Astrocyte of the spinal cord (primary cell): ENCODE data around the gene RBFOX2.

Experiments used
- DNase-seq: peaks from one replicate; pipeline ENCODE4 v3.0.0; 2011; ENCODE audit warnings: low read depth, low spot score
- H3K4me3 ChIP-seq: 2 replicates; pipeline ENCODE4 v1.5.1; 2011; ENCODE audit warnings: low read depth, mild to moderate bottlenecking, low read length, moderate library complexity
- in situ Hi-C: cut with HindIII; loops from 2 replicates; pipeline ENCODE4 v1.10.0; 2017; ENCODE audit warnings: low sequenced_read_pairs
- TF ChIP-seq, protein P1 (sequence below): IDR thresholded peaks from 2 replicates; pipeline ENCODE4 v1.5.1; 2012; ENCODE audit warnings: low read depth, mild to moderate bottlenecking, low read length, inconsistent platforms

RBFOX2 gene

DNA sequence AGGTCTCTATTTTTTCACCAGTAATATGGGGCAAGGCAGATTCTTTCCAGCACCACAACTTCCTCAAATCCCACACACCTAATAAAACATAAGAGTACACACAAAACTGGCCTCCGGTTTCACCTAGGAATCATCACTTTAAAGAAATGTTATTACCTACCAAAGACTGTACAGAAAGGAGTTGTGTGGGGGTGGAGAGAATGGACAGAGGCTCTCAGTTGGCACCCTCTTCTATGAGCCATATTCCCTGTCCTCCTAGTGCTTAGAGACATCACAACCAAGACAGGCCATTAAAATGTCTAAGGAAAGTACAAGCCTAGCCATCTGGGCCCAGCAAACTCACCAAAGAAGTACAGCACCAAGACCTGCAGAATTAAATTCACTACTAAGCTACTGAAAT lies 56.1 kb downstream of the RBFOX2 start:
- H3K4me3 ChIP-seq = no peak overlapping the region
- TF ChIP-seq, protein P1, sequence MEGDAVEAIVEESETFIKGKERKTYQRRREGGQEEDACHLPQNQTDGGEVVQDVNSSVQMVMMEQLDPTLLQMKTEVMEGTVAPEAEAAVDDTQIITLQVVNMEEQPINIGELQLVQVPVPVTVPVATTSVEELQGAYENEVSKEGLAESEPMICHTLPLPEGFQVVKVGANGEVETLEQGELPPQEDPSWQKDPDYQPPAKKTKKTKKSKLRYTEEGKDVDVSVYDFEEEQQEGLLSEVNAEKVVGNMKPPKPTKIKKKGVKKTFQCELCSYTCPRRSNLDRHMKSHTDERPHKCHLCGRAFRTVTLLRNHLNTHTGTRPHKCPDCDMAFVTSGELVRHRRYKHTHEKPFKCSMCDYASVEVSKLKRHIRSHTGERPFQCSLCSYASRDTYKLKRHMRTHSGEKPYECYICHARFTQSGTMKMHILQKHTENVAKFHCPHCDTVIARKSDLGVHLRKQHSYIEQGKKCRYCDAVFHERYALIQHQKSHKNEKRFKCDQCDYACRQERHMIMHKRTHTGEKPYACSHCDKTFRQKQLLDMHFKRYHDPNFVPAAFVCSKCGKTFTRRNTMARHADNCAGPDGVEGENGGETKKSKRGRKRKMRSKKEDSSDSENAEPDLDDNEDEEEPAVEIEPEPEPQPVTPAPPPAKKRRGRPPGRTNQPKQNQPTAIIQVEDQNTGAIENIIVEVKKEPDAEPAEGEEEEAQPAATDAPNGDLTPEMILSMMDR = no peak
- DNase-seq = no peak
- in situ Hi-C loops = no loop called here

GRCh38 chr22:35971456-35972119 lies 57.0 kb downstream of the RBFOX2 start:
- TF ChIP-seq, protein P1 = no peak
- peak; percentile 92 for DNase-seq
- in situ Hi-C loops = no loop called here
- no peak overlapping the region for H3K4me3 ChIP-seq

- TF ChIP-seq, protein P1 = no peak
- DNase-seq = no peak
Observed at GRCh38 chr22:35970616-35971455, 57.8 kb downstream of the RBFOX2 start.

DNA sequence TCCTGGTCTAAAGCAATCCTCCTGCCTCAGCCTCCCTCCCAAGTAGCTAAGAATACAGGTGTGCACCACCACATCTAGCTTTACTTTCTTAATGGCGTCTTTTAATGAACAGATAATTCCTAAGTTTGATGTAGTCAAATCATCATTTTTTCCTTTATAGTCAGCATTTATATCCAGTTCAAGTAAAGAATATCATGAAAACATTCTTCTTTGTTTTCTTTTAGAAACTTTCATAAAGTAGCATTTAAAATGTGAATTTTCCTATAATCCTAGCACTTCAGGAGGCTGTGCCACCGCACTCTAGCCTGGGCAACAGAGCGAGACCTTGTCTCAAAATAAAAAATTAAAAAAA lies 61.6 kb downstream of the RBFOX2 start:
- in situ Hi-C loops = no loop called here
- TF ChIP-seq, protein P1 = no peak
- no peak for DNase-seq
- H3K4me3 ChIP-seq = no peak overlapping the region

More at GRCh38 chr22:35970616-35971455, 57.8 kb downstream of the RBFOX2 start:
- H3K4me3 ChIP-seq = no peak overlapping the region
- in situ Hi-C loops = no loop called here

DNA sequence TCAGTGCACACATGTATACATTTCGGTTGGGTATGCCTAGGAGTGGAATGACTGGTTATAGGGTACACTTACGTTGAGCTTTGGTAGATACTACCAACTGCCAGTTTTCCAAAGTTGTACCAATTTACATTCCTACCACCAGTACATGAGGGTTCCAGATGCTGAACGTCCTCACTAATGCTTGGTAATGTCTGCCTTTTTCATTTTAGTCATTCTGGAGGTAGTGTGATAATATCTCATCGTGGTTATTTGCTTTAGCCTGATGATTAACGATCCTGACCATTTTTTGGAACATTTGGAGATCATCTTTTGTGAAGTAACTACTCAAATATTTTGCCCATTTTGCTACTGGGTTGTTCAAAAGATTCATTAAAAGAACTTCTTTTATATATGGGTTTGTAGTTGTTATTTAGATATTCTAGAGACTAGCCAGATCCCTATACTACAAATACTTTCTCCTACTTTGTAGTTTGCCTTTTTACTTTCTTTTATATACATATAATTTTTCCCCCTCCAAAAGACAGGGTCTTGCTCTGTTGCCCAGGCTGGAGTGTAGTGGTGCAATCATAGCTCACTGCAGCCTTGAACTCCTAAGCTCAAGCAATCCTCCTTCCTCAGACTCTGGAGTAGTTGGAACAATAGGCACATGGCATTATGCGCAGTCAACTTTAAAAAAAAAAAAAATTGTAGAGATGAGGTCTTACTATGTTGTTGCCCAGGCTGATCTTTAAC lies 62.1 kb downstream of the RBFOX2 start:
- no peak overlapping the region for H3K4me3 ChIP-seq
- DNase-seq = no peak
- TF ChIP-seq, protein P1 = no peak
- in situ Hi-C loops = no loop called here

GRCh38 chr22:35963237-35963810 lies 65.3 kb downstream of the RBFOX2 start:
- H3K4me3 ChIP-seq = no peak overlapping the region
- in situ Hi-C loops = no loop called here
- TF ChIP-seq, protein P1 = no peak
- DNase-seq = no peak
